PFSK-1 (cell line): Measurements from ENCODE around the gene SLCO3A1.

Source experiments
- POLR2AphosphoS5 ChIP-seq: IDR thresholded peaks from 2 replicates; pipeline ENCODE4 v1.6.1; 2012; ENCODE audit warnings: low read depth, mild to moderate bottlenecking, control low read depth, low read length, moderate library complexity
- TAF1 ChIP-seq: IDR thresholded peaks from 2 replicates; pipeline ENCODE4 v1.6.1; 2012; ENCODE audit warnings: low read length, control low read depth, borderline replicate concordance; ENCODE audit not compliant: insufficient read depth
- TF ChIP-seq, protein P1 (sequence below), 2 experiments: IDR thresholded peaks; 2 replicates each; pipeline versions ENCODE4 v1.6.1 to v1.8.0; 2011 to 2012; ENCODE audit warnings: low read depth in 2 of 2, low read length in 2 of 2, control low read depth in 1 of 2, inconsistent platforms in 1 of 2, mild to moderate bottlenecking in 1 of 2, moderate library complexity in 1 of 2; ENCODE audit not compliant: insufficient read depth in 1 of 2

DNA sequence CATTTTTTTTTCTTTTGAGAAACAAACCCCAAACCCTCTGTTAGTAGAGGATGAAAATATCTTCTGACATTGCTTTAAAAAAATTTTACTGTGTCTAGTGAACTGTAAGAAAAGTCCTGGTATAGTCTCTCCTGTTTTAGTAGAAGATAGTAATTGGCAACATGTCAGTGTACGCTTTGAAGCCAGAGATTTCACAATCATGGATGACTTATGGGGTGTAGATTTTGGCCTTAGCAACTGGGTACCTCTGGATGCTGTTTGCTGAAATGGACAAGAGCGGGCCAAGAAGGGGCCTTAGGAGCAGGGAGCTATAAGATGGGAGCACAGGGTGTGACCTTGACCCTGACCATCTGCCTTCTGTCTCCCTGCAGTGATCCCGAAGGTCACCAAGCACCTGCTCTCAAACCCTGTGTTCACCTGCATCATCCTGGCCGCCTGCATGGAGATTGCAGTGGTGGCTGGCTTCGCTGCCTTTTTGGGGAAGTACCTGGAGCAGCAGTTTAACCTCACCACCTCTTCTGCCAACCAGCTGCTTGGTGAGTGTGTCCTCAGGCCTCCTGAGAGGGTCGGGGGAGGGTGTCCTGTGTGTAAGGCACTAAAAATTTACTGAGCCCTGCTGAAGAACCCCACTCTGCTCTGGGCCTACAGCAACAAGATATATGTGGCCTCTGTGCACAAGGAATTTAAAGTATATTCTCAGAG, 266.7 kb downstream of the SLCO3A1 start:
- TF ChIP-seq, protein P1, sequence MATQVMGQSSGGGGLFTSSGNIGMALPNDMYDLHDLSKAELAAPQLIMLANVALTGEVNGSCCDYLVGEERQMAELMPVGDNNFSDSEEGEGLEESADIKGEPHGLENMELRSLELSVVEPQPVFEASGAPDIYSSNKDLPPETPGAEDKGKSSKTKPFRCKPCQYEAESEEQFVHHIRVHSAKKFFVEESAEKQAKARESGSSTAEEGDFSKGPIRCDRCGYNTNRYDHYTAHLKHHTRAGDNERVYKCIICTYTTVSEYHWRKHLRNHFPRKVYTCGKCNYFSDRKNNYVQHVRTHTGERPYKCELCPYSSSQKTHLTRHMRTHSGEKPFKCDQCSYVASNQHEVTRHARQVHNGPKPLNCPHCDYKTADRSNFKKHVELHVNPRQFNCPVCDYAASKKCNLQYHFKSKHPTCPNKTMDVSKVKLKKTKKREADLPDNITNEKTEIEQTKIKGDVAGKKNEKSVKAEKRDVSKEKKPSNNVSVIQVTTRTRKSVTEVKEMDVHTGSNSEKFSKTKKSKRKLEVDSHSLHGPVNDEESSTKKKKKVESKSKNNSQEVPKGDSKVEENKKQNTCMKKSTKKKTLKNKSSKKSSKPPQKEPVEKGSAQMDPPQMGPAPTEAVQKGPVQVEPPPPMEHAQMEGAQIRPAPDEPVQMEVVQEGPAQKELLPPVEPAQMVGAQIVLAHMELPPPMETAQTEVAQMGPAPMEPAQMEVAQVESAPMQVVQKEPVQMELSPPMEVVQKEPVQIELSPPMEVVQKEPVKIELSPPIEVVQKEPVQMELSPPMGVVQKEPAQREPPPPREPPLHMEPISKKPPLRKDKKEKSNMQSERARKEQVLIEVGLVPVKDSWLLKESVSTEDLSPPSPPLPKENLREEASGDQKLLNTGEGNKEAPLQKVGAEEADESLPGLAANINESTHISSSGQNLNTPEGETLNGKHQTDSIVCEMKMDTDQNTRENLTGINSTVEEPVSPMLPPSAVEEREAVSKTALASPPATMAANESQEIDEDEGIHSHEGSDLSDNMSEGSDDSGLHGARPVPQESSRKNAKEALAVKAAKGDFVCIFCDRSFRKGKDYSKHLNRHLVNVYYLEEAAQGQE (IDR thresholded peaks at IDR 0.05; ENCODE audit: insufficient read depth in 1 of 2, low read depth in 2 of 2, low read length in 2 of 2), result no peak
- TF ChIP-seq TAF1, result no peak
- TF ChIP-seq POLR2AphosphoS5, result no peak
